Measurements from ENCODE around the gene LRP2.

DNA sequence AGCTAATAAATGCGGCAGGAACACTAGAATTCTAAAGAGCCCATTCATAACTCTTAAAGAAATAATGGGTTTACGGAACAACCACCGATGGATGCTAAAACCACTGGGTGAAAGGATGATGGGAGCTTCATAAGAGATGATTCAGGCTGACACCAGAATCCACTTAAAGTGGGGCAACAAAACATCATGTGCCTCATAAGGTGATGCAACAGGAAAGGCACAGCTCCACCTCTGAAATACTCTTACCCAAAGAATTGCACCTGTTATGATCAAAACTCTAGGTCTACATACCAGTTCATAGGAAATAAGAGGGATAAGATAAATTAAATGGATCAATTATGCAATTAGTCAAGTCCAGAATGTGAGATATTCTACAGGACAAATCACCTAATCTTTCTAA lies 161.6 kb downstream of the LRP2 start:
- no peak for TF ChIP-seq CTCF (conservative IDR thresholded peaks at IDR 0.05; ENCODE audit: low read depth in 2 of 2)
- no peak for TF ChIP-seq EZH2phosphoT487 (IDR thresholded peaks at IDR 0.05; ENCODE audit: unreplicated experiment)

Data from GM23338 (cell line).